Muscle of leg (tissue), 11 donors: ENCODE data around the gene MYH9. TPM values are rescaled to one million over a fixed set of nuclear protein-coding genes. Genes with fewer than 3 reads are reported as not detected.

Experiments used
- DNase-seq: peaks from one replicate; pipeline ENCODE4 v3.0.0; 2013
- H3K27ac ChIP-seq: one replicate; pipeline ENCODE4 v1.5.1; 2013; ENCODE audit warnings: mild to moderate bottlenecking, low read length, control low read depth
- H3K27me3 ChIP-seq: one replicate; pipeline ENCODE4 v1.6.1; 2013; ENCODE audit warnings: low read length; ENCODE audit not compliant: control insufficient read depth, insufficient read depth
- H3K36me3 ChIP-seq: one replicate; pipeline ENCODE4 v1.6.1; 2013; ENCODE audit warnings: low read length; ENCODE audit not compliant: control insufficient read depth, insufficient read depth
- H3K4me1 ChIP-seq: one replicate; pipeline ENCODE4 v1.6.1; 2013; ENCODE audit warnings: low read length; ENCODE audit not compliant: control insufficient read depth, insufficient read depth
- H3K4me3 ChIP-seq: one replicate; pipeline ENCODE4 v1.5.1; 2013; ENCODE audit warnings: low read length, control low read depth
- H3K9me3 ChIP-seq: replicated peaks from 2 replicates; pipeline ENCODE4 v1.6.1; 2013; ENCODE audit warnings: low read depth, low read length; ENCODE audit not compliant: control insufficient read depth
- WGBS: methylation state at CpG from one replicate; pipeline ENCODE4 v1.1.5; 2013; ENCODE audit warnings: missing lambda C conversion rate; ENCODE audit not compliant: insufficient coverage; 5-methylcytosine and 5-hydroxymethylcytosine counted together
- polyA plus RNA-seq, 8 donors: library from polyadenylated mRNA; unstranded; fragments of 120-200 nt; gene quantifications; one replicate each; pipeline versions ENCODE4 v1.2.1 to v1.2.3, GENCODE V29; 2013; ENCODE audit warnings: inconsistent platforms in 1 of 8, low replicate concordance in 1 of 8; ENCODE audit not compliant: insufficient read length in 8 of 8, insufficient read depth in 1 of 8
- total RNA-seq: library from RNA; stranded (reverse); fragments of 120-200 nt; gene quantifications from one replicate; pipeline ENCODE4 v1.2.4, GENCODE V29; 2013

Gene MYH9
- total and polyA plus RNA-seq, 9 donors, result 61.9 to 160 (median 122) TPM

- Histone ChIP-seq H3K4me1 (peaks cover 80% of the 10 kb centered on the region), H3K4me3 (no peak overlapping the region), H3K27me3 (no peaks in the 10 kb centered on the region), H3K27ac (no peak overlapping the region), H3K36me3 (peaks cover 10% of the 10 kb centered on the region), H3K9me3 (no peaks in the 10 kb centered on the region)
- no peak for DNase-seq
- WGBS, result 68% methylated on average over 10 of the region's 11 CpGs
Measured at GRCh38 chr22:36367066-36367465, 20.7 kb downstream of the MYH9 start.

DNA sequence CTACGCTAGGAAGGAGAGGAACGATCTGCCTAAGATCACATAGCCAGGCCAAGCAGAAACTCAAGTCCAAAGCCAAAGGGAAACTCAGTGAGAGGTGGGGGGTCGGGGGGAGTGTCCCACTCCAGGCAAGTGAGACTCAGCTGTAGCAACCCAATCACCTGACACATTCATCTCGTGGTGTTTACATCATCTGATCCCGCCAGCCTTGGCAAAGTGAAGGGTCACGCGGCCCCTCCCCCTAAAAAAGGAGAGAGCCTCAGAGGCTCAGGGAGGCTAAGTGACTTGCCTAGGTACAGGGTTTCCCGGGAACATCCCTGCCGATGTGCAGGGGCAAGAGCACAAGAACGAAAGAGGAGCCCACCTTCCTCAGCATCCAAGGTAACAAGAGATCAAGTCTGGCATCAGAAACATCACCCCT, 21.5 kb downstream of the MYH9 start:
- Histone ChIP-seq H3K27ac (no peak overlapping the region), H3K4me1 (peaks cover 74% of the 10 kb centered on the region), H3K27me3 (no peaks in the 10 kb centered on the region), H3K36me3 (peaks cover 10% of the 10 kb centered on the region), H3K9me3 (no peaks in the 10 kb centered on the region), H3K4me3 (no peak overlapping the region)
- no peak for DNase-seq
- WGBS, result 75% methylated on average over 4 of the region's 10 CpGs

DNA sequence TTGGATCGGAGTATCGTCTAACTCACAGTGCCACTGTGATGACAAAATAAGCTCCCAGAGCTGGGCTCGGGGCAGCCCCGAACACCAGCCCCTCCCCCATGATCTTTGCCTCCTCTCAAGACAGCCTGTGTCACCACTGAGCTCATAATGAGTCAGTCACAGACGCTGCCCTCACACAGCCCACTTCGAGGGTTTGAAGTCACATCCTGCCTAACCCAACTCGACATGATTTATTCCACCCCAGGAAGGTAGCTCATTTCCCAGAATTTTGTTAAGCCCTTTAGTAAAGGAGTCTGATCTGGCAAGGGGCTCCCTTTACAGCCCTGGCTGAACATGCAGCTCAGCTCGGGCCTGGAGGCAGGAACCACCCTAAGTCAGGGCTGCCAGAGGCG, 22.8 kb downstream of the MYH9 start:
- 35% methylated on average over 5 of the region's 9 CpGs for WGBS
- Histone ChIP-seq H3K27ac (peak overlapping the region; percentile 35), H3K36me3 (peaks cover 10% of the 10 kb centered on the region), H3K27me3 (no peaks in the 10 kb centered on the region), H3K9me3 (no peaks in the 10 kb centered on the region), H3K4me3 (no peak overlapping the region), H3K4me1 (peaks cover 69% of the 10 kb centered on the region)
- peak; percentile 51 for DNase-seq

DNA sequence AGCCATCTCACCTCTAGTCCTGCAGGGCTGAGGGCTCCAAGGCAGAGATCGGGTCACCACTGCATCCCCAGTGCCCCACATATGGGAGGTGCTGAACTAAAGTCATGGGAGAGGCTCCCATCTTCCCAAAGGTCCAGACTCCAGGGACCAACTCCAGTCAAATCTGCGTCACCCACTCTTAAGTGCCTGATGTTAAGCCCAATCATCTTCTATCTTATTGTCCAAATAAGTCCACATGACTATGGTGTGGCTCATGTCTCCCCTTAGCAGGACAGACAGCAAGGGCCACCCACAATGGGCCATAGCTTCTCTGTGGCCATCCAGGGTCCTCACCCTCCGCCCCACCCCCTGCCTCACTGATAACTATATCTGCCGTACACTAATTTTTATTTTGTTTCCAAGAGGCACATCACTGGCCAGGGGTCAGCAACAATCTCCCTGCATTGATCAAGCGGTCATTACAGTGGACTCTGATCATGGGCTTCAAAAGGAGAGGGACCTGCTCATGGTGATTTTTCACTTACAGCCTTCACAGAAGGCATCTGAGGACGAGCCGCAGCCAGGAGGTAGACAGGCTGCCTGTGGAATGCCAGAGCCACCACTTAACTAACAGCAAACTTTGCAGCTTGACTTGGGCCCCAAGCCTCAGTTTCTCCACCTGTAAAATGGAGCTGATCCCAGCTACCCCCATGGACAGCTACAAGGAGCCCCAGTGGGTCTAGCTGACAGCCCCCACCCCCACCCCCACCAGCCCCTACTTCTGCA, 23.3 kb downstream of the MYH9 start:
- Histone ChIP-seq H3K4me1 (peaks cover 69% of the 10 kb centered on the region), H3K27ac (no peak overlapping the region), H3K9me3 (no peaks in the 10 kb centered on the region), H3K27me3 (no peaks in the 10 kb centered on the region), H3K4me3 (no peak overlapping the region), H3K36me3 (peaks cover 10% of the 10 kb centered on the region)
- 85% methylated on average over 7 of the region's 7 CpGs for WGBS
- DNase-seq, result no peak

DNA sequence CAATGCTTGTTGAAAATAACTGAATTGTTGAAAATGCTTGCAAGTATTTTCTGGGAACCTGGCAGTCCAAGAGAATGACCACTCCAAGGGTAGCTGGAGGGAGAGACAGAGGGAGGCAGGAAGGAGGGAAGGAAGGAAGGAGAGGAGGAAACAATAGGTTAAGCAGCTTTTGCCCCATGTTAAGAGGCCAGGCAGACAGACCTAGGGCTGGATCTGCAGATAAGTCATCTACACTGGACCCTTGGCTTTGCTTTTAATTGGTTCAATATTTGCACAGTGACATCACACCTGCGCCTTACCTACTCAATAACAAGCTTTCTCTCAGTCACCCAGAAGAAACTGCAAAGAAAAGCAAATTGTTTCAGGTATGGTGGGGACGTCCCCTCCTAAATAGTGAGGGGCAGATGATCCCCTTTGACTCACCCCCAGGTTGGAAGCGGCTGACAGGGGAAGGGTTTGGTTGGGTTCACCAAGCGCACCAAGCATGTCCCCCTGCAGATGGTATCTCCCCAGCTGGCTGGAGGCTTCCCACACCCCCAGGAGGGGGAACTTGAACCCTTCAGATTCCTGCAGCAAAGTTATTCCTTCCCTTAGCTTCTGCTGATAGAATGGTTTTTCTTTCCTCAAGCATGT, 24.3 kb downstream of the MYH9 start:
- Histone ChIP-seq H3K9me3 (no peaks in the 10 kb centered on the region), H3K36me3 (peaks cover 10% of the 10 kb centered on the region), H3K4me3 (no peak overlapping the region), H3K27ac (no peak overlapping the region), H3K4me1 (peaks cover 69% of the 10 kb centered on the region), H3K27me3 (no peaks in the 10 kb centered on the region)
- no CpG with 5 or more reads among the region's 4 CpGs for WGBS
- DNase-seq, result no peak

- Histone ChIP-seq H3K4me3 (no peak overlapping the region), H3K4me1 (peaks cover 64% of the 10 kb centered on the region), H3K36me3 (peaks cover 10% of the 10 kb centered on the region), H3K27me3 (no peaks in the 10 kb centered on the region), H3K27ac (no peak overlapping the region), H3K9me3 (no peaks in the 10 kb centered on the region)
- 100% methylated on average over 1 of the region's 2 CpGs for WGBS
- no peak for DNase-seq
Measured at GRCh38 chr22:36362932-36363331, 24.8 kb downstream of the MYH9 start.

DNA sequence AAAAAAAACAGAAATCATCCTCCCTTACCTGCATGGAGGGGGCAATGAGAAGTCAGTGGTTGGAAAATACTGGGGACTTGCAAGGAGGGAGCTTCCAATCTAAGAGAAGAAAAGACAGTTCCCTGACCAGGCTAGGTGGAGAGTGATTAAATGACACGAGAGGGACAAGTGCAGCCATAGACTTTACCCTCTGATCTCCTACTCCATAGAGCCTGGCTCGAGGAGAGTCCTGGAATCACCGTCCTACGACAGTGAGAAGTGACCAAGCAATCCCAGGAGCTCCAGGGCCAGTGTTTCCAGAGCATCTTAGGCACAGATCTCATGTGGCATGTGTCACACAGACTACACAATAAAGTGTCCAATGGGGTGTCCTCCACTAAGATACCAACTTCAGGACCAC, 25.7 kb downstream of the MYH9 start:
- WGBS, result 83% methylated on average over 3 of the region's 4 CpGs
- Histone ChIP-seq H3K4me3 (no peak overlapping the region), H3K27me3 (no peaks in the 10 kb centered on the region), H3K4me1 (peaks cover 56% of the 10 kb centered on the region), H3K36me3 (peaks cover 8% of the 10 kb centered on the region), H3K27ac (no peak overlapping the region), H3K9me3 (no peaks in the 10 kb centered on the region)
- no peak for DNase-seq

- Histone ChIP-seq H3K4me3 (no peak overlapping the region), H3K4me1 (peaks cover 50% of the 10 kb centered on the region)
Measured at GRCh38 chr22:36360871-36361383, 26.8 kb downstream of the MYH9 start.

DNA sequence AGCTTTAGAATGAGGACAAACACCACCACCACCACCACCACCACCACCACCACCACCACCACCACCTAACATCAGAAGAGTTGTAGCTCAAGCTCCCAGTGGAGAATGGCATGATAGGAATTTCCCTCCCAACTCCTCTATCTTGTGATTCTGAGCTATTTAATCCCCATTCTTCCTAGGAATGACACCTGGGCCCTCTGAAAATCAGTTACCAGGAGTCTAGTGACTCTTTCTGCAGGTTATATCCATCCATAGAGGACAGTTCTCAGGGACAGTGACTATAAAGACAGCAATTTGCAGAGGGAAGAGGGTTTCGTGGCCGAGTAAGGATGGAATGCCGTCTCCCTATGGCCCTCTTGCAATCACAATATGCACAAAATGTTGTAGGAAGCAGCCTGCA, 27.8 kb downstream of the MYH9 start:
- Histone ChIP-seq H3K36me3 (peaks cover 11% of the 10 kb centered on the region), H3K27me3 (no peaks in the 10 kb centered on the region), H3K9me3 (no peaks in the 10 kb centered on the region), H3K4me1 (peaks cover 54% of the 10 kb centered on the region), H3K4me3 (no peak overlapping the region), H3K27ac (no peak overlapping the region)
- DNase-seq, result no peak
- no CpG with 5 or more reads among the region's 3 CpGs for WGBS

More at GRCh38 chr22:36360871-36361383, 26.8 kb downstream of the MYH9 start:
- 48% methylated on average over 3 of the region's 5 CpGs for WGBS
- Histone ChIP-seq H3K36me3 (peaks cover 11% of the 10 kb centered on the region), H3K27ac (no peak overlapping the region), H3K27me3 (no peaks in the 10 kb centered on the region), H3K9me3 (no peaks in the 10 kb centered on the region)
- no peak for DNase-seq

- H3K27me3 ChIP-seq, result no peaks in the 10 kb centered on the region
- no peaks in the 10 kb centered on the region for H3K9me3 ChIP-seq
- H3K4me3 ChIP-seq, result no peak overlapping the region
- H3K27ac ChIP-seq, result no peak overlapping the region
- H3K4me1 ChIP-seq, result peaks cover 56% of the 10 kb centered on the region
- WGBS, result 100% methylated on average over 2 of the region's 3 CpGs
- peaks cover 11% of the 10 kb centered on the region for H3K36me3 ChIP-seq
- no peak for DNase-seq
Measured at GRCh38 chr22:36359470-36359996, 28.2 kb downstream of the MYH9 start.
